GM12873 (cell line): ENCODE measurements around the gene PPP6R3.

Source experiments
- CTCF ChIP-seq: IDR thresholded peaks from 2 replicates; pipeline ENCODE4 v1.5.1; 2012; ENCODE audit warnings: low read depth, mild to moderate bottlenecking, moderate library complexity, low read length, control low read depth; ENCODE audit not compliant: insufficient read depth; ENCODE audit errors: missing control alignments

Gene PPP6R3

GRCh38 chr11:68460741-68461574, at the start of gene PPP6R3:
TSS of gene PPP6R3 (plus strand) at chr11:68460752. CDS start at chr11:68537665, 76,913 bp downstream.
- no peak for TF ChIP-seq CTCF

GRCh38 chr11:68411501-68411991, 49.0 kb upstream of the PPP6R3 start:
- TF ChIP-seq CTCF: no peak

- TF ChIP-seq CTCF: no peak
Observed at GRCh38 chr11:68412593-68413475, 47.7 kb upstream of the PPP6R3 start.

- no peak for TF ChIP-seq CTCF
Observed at GRCh38 chr11:68413591-68413999, 47.0 kb upstream of the PPP6R3 start.

- no peak for TF ChIP-seq CTCF
Observed at GRCh38 chr11:68414496-68415221, 45.9 kb upstream of the PPP6R3 start.

GRCh38 chr11:68416070-68416578, 44.4 kb upstream of the PPP6R3 start:
- TF ChIP-seq CTCF: no peak
